Putamen (tissue), 1 donor: ENCODE data around the gene SLC22A15.

Experiments
- DNase-seq: peaks from one replicate; pipeline ENCODE4 v3.0.0-alpha.2; 2016; ENCODE audit warnings: low spot score

The SLC22A15 gene

GRCh38 chr1:116099919-116100318 is 123.6 kb downstream of the SLC22A15 start:
- no peak for DNase-seq

- DNase-seq, result no peak
Observed at GRCh38 chr1:116104667-116105066, 128.4 kb downstream of the SLC22A15 start.

GRCh38 chr1:116105996-116106395 is 129.7 kb downstream of the SLC22A15 start:
- no peak for DNase-seq

GRCh38 chr1:116106646-116107045 is 130.3 kb downstream of the SLC22A15 start:
- DNase-seq, result no peak

GRCh38 chr1:116107371-116107770 is 131.1 kb downstream of the SLC22A15 start:
- DNase-seq, result no peak

GRCh38 chr1:116110567-116111523 is 134.5 kb downstream of the SLC22A15 start, which contains the start of gene MAB21L3:
Gene MAB21L3, plus strand, starts transcription at chr1:116111399. Its CDS starts 1,217 bp downstream, at chr1:116112616.
- DNase-seq, result no peak

GRCh38 chr1:116111524-116112021 is 135.3 kb downstream of the SLC22A15 start:
- no peak for DNase-seq

GRCh38 chr1:116112388-116113140 is 136.3 kb downstream of the SLC22A15 start:
- no peak for DNase-seq

GRCh38 chr1:116113615-116114014 is 137.3 kb downstream of the SLC22A15 start:
- DNase-seq, result no peak

GRCh38 chr1:116115476-116116439 is 139.4 kb downstream of the SLC22A15 start:
- no peak for DNase-seq

GRCh38 chr1:116118471-116118870 is 142.2 kb downstream of the SLC22A15 start:
- no peak for DNase-seq
